Testis (tissue), 3 donors: Measurements from ENCODE around the gene DOK6. TPM values are rescaled to one million over a fixed set of nuclear protein-coding genes. Genes with fewer than 3 reads are reported as not detected.

Experiments used
- DNase-seq: peaks from one replicate; pipeline ENCODE4 v3.0.0-alpha.2; 2019
- H3K27ac ChIP-seq, 2 donors: fragments of 200-600 bp; sonication (generic); one replicate each; pipeline ENCODE4 v1.5.1; 2019
- H3K27me3 ChIP-seq: fragments of 200-600 bp; sonication (generic); one replicate; pipeline ENCODE4 v1.5.1; 2019
- H3K36me3 ChIP-seq: fragments of 200-600 bp; sonication (generic); one replicate; pipeline ENCODE4 v1.5.1; 2017; ENCODE audit warnings: low read depth; ENCODE audit errors: missing control alignments
- H3K4me1 ChIP-seq: fragments of 200-600 bp; sonication (generic); one replicate; pipeline ENCODE4 v1.5.1; 2019
- H3K4me3 ChIP-seq, 2 donors: fragments of 200-600 bp; sonication (generic); one replicate each; pipeline ENCODE4 v1.5.1; 2017 to 2019
- H3K9me3 ChIP-seq: fragments of 200-600 bp; sonication (generic); one replicate; pipeline ENCODE4 v1.5.1; 2017
- POLR2A ChIP-seq: fragments of 450-650 bp; IDR thresholded peaks from one replicate; pipeline ENCODE4 v1.6.1; 2017; ENCODE audit warnings: antibody characterized with exemption, mild to moderate bottlenecking, moderate library complexity
- WGBS, 2 donors: methylation state at CpG; one replicate each; pipeline ENCODE4 v1.1.5; 2018; 5-methylcytosine and 5-hydroxymethylcytosine counted together
- intact Hi-C: fragments of 100-400 bp; cut with DNase I; formaldehyde crosslinking; loops from one replicate; pipeline ENCODE4 v1.15.1; 2023; ENCODE audit warnings: low total_unique reads
- polyA plus RNA-seq: library from polyadenylated mRNA; stranded (reverse); fragments of 350-450 nt; fragmentation: Illumina TruSeq; extraction: RNeasy Lipid Tissue Mini Kit (QIAGEN cat#74804); gene quantifications from one replicate; pipeline ENCODE4 v1.2.3, GENCODE V29; 2014; ENCODE audit warnings: low read depth, low replicate concordance; ENCODE audit not compliant: insufficient read depth
- total RNA-seq, 2 donors: library from RNA; depleted of rRNA; stranded (reverse); fragments of >200 nt; gene quantifications; one replicate each; pipeline ENCODE4 v1.2.3, GENCODE V29; 2016
- TF ChIP-seq, protein P1 (sequence below), 3 experiments: fragments of 450-650 bp in 2 of 3; fragments of 200-600 bp in 1 of 3; sonication (generic) in 1 of 3; IDR thresholded peaks; one replicate each; pipeline ENCODE4 v1.5.1; 2016 to 2019; ENCODE audit warnings: antibody characterized with exemption in 3 of 3, mild to moderate bottlenecking in 2 of 3, moderate library complexity in 1 of 3

The DOK6 gene
- total and polyA plus RNA-seq, 3 donors from 2014 or later: 0.71 to 11.1 (median 8.5) TPM

DNA sequence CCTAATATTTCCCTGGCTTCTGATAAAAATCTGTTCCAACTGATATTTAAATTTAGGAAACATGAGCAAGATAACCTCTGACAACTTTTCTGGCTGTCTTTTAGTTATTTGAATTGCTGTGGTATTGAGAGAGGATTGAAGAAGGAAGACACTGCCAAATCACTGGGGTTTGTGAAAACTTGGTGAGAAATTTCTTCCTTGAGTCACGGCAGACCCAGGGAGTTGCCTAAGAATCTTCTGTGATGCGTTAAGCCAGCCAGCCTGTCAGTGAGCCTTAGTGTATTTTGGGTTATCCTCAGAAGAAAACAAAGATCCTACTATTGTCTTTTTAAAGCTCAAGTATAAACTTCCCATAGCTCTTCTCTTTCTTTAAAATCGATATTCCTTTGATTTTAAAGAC, 17.5 kb upstream of the DOK6 start:
- Histone ChIP-seq H3K4me1 (no peaks in the 10 kb centered on the region), H3K4me3 (no peak overlapping the region), H3K27me3 (no peaks in the 10 kb centered on the region), H3K9me3 (no peaks in the 10 kb centered on the region), H3K36me3 (no peaks in the 10 kb centered on the region), H3K27ac (no peak overlapping the region)
- DNase-seq: no peak
- WGBS, 2 donors: 79 to 92% methylated on average over 3 of the region's 3 CpGs
- TF ChIP-seq, protein P1, sequence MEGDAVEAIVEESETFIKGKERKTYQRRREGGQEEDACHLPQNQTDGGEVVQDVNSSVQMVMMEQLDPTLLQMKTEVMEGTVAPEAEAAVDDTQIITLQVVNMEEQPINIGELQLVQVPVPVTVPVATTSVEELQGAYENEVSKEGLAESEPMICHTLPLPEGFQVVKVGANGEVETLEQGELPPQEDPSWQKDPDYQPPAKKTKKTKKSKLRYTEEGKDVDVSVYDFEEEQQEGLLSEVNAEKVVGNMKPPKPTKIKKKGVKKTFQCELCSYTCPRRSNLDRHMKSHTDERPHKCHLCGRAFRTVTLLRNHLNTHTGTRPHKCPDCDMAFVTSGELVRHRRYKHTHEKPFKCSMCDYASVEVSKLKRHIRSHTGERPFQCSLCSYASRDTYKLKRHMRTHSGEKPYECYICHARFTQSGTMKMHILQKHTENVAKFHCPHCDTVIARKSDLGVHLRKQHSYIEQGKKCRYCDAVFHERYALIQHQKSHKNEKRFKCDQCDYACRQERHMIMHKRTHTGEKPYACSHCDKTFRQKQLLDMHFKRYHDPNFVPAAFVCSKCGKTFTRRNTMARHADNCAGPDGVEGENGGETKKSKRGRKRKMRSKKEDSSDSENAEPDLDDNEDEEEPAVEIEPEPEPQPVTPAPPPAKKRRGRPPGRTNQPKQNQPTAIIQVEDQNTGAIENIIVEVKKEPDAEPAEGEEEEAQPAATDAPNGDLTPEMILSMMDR (IDR thresholded peaks at IDR 0.05): no peak
- TF ChIP-seq POLR2A: no peak
- intact Hi-C loops: no loop called here

DNA sequence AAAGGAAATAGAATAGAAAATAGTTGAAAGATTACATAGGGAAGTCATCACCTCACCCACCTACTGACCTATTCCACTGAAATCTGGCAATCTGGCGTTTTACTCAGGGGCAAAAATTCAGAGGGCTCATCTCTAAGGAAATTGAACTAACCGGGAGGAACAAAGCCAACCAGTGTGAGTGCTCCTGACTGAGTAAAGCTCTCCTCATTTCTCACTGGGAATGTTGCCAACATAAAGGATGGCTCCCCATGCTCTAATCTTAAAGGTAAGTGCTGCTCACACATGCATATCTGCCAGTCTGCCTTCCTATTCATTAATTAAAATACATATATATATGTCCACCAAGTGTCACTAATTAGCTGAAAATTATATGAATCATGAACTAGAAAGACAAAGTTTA, 13.5 kb upstream of the DOK6 start:
- no peaks in the 10 kb centered on the region for H3K9me3 ChIP-seq
- intact Hi-C loops: no loop called here
- no peaks in the 10 kb centered on the region for H3K27me3 ChIP-seq
- H3K27ac ChIP-seq: no peak overlapping the region
- H3K4me1 ChIP-seq: no peaks in the 10 kb centered on the region
- H3K4me3 ChIP-seq: no peak overlapping the region
- H3K36me3 ChIP-seq: no peaks in the 10 kb centered on the region
- no peak for DNase-seq
- TF ChIP-seq POLR2A: no peak
- TF ChIP-seq, protein P1 (IDR thresholded peaks at IDR 0.05): no peak
- WGBS, 2 donors: 68 to 69% methylated on average over 2 of the region's 2 CpGs

DNA sequence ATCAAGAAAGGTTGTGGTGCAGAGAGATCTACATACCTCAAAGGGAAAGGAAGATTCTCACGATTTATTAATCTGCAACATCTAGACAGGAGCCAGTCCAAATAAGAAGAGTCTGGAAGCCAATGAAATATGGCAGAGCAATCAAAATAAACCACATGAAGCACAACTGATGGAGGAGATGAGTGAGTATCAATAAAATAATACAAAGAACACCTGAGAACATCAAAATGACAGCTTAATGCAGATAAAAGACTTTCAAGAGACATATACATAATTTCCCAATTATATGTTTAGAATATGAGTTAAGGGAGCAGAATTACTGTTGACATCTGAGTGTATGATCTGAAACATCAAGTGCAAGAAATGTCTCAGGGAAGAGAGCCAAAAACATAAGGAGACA, 12.5 kb upstream of the DOK6 start:
- TF ChIP-seq POLR2A: no peak
- TF ChIP-seq, protein P1 (IDR thresholded peaks at IDR 0.05): no peak
- Histone ChIP-seq H3K36me3 (no peaks in the 10 kb centered on the region), H3K27me3 (no peaks in the 10 kb centered on the region), H3K4me1 (no peaks in the 10 kb centered on the region), H3K4me3 (no peak overlapping the region), H3K9me3 (no peaks in the 10 kb centered on the region), H3K27ac (no peak overlapping the region)
- intact Hi-C loops: no loop called here
- no peak for DNase-seq
- WGBS, 2 donors: 54 to 92% methylated on average over 1 of the region's 1 CpG

DNA sequence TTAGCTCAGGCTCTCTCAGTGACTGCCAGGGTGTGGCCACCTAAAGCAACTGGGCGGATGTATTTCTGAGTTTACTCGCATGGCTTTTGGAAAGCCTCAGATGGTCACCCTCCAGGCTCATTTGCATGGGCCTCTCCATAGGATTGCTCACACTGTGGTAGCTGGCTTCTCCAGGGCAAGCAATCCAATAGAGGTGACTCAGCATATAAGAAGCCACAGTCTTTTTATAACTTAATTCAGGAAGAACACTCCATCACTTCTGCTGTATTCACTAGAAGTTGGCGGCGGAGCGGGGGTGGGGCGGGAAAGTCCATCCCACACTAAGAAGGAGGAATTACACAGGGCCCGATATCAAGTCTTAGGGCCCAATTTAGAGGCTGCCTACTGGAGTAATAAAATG, 3.6 kb upstream of the DOK6 start:
- no peaks in the 10 kb centered on the region for H3K36me3 ChIP-seq
- H3K4me1 ChIP-seq: no peaks in the 10 kb centered on the region
- no peak overlapping the region for H3K27ac ChIP-seq
- 77 to 87% methylated on average over 7 of the region's 7 CpGs for WGBS, 2 donors
- no peaks in the 10 kb centered on the region for H3K9me3 ChIP-seq
- intact Hi-C loops: no loop called here
- no peak overlapping the region for H3K4me3 ChIP-seq
- DNase-seq: no peak
- H3K27me3 ChIP-seq: no peaks in the 10 kb centered on the region
- no peak for TF ChIP-seq POLR2A
- TF ChIP-seq, protein P1 (IDR thresholded peaks at IDR 0.05): no peak

DNA sequence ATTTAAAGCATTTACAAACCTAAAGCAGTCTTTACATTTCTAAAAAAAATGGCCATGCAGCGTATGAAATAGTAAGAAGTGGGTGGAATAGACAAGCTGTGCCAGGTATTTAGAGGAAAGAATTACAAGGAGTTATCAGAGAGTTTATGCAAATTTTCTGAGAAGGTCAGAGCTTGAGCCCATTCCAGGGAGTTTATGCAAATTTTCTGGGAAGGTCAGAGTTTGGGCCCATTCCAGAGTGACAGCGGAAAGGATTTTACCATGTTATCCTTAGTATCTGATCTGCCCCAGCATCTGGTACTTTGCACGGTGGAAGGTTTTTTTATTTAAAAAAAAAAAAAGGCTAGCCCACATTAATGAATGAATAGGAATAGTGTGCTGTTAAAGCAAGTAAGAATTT, 1.4 kb upstream of the DOK6 start:
- DNase-seq: no peak

More for the DNA sequence above, 1.4 kb upstream of the DOK6 start:
- intact Hi-C loops: no loop called here
- Histone ChIP-seq H3K4me3 (no peak overlapping the region), H3K9me3 (no peaks in the 10 kb centered on the region), H3K4me1 (no peaks in the 10 kb centered on the region), H3K36me3 (no peaks in the 10 kb centered on the region), H3K27me3 (no peaks in the 10 kb centered on the region), H3K27ac (no peak overlapping the region)
- no peak for TF ChIP-seq POLR2A
- TF ChIP-seq, protein P1 (IDR thresholded peaks at IDR 0.05): no peak
- WGBS, 2 donors: 38 to 50% methylated on average over 3 of the region's 3 CpGs
